ELR (cell line): ENCODE results near the gene PHOSPHO1.

Source experiments
- DNase-seq: peaks from one replicate; pipeline ENCODE4 v3.0.0-alpha.2; 2015; ENCODE audit warnings: low read depth

Gene PHOSPHO1

DNA sequence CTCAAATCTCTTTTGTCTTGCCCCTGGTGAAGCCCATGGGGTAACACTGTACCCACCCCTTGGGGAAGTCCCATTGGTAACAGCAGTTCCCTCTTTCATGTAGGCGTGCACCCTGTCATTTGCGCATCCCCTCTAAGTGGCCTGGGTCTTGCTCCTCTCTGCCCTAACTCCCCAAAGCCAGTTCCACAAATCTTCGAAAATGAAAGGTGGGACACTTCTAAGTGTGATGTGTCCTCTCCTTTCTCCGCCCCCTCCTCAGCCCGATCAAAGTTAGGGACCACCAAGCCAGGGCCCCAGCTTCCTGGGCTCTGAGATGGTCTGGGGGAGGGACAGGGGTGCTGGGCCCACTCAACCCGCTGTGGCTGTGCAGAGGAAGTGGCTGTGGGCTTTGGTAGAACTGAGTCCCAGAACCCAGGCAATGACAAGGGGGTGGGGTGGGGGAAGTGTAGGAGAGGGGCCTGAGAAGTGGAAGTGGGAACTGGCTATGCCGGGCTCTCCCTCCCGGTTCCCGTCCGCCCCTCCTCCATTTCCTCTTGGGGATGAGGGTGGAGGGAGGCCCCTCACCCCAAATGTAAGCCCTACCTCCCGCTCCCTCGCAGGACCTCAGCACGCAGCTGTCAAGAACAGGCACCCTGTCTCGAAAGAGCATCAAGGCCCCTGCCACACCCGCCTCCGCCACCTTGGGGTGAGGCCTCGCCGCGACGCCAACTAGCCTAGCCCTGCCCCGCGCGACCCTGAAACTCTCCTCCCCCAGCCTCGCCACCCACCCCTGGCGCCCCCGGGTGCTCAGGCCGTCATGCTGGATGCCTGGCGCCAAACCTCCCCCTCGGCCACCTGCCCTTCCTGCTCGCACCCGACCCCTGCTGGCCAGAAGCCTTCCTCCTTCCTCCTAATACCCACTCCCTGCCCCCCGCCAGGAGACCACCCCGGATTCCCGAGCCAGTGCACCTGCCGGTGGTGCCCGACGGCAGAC is 11.4 kb downstream of the PHOSPHO1 start:
- DNase-seq, result no peak

DNA sequence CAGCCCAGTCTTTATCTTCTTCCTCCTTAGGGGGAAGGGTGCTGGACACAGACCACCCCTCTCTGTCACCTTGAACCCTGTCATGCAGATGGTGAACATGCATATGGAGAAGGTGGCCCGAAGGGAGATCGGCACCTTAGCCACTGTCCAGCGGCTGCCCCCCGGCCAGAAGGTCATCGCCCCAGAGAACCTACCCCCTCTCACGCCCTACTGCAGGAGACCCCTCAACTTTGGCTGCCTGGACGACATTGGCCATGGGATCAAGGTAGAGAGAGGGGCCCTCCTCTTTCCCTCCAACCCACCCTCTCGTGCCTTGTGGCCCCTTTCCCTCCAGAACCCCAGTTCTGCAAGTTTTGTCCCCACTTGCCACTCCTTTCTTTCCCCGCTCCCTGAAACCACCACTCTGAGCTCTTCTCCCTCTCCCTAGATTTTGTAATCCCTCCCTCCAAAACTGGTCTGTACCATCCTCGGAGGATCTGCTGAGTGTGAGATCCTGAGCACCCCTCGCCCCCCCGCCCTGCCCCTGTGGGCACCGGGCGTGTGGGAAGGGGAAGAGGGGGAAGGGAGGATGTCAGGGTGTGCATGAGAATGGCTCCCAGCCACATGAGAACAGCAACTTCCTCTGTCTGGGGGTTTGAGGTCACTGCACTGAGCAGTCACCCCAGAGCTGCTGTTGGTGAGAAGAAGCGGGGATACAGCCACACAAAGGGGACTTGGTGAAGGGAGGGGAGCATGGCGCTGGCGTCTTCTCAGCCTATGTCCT is 12.8 kb downstream of the PHOSPHO1 start:
- DNase-seq, result no peak

DNA sequence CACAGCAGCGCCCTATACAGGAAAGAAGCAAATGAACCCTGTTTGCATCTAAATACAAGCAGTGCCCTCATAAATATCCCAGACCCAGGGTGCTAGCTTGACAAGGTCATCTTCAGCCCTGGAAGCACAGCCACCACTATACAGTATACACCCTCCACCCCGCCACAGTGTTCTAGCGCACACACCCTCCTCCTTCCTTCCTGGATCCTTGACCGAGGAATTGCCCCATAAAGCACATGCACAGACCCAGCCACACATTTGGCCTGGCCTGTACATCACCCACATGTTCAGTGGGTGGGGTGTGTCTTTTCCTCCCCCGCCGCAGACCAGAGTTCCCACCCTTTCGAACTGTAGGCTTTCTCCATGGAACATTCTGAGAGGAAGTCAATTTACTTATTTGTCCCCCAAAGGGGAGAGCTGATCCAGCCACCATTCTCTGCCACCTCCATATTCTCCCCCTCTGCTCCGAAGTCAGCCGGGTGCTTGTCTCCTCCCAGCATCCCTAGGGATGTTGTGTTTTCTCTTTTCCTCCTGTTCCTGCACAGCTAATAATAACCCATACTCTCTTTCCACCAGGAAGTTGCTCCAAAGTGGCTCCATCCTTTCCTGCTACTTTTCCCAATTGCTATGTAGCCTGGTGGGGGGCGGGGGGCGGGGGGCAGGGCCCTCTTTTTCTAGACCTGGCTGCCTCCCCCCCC is 13.5 kb downstream of the PHOSPHO1 start:
- DNase-seq, result no peak

DNA sequence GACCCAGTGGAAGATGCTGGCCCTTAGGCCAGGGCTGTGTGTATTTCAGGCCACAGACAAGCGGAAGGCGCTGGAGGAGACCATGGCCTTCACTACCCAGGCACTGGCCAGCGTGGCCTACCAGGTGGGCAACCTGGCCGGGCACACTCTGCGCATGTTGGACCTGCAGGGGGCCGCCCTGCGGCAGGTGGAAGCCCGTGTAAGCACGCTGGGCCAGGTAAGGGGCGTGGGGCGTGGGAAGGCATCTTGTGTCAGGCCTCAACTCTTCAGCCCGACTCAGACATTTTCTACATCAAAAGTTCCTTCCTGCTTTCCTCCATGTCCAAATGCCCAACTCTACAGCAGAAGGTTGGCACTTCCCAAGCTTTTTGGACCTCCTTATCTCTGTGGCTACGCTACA is 14.1 kb downstream of the PHOSPHO1 start:
- no peak for DNase-seq

DNA sequence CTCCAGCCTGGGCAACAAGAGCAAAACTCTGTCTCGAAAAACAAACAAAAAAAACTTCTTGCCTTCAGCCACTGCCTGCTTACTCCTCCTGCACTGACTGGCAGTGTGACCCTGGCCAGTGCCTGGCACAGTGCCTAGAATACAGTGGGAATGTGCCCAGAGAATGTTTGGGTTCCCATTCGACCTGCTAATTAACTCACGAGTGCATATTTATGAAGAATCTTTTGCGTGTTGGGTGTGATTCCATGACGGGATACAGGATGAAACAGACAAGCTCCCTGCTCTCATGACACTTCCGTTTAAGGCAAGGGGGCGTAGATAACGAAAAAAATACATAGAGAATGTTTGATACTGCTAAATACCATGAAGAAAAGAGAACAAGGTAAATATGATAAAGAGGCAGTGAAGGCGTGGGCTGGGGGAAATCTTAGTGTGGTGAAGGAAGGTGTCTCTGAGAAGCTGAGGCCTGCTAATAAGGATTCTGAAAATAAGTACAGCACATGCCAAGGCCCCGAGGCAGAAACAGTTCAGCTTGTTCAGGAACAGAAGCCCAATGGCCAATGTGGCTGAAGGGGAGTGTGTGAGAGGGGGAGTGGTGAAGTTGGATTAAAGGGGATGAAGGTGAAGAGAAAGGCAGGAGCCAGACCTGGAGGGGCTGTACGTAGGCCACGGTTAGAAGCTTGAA is 15.8 kb downstream of the PHOSPHO1 start:
- DNase-seq, result no peak

DNA sequence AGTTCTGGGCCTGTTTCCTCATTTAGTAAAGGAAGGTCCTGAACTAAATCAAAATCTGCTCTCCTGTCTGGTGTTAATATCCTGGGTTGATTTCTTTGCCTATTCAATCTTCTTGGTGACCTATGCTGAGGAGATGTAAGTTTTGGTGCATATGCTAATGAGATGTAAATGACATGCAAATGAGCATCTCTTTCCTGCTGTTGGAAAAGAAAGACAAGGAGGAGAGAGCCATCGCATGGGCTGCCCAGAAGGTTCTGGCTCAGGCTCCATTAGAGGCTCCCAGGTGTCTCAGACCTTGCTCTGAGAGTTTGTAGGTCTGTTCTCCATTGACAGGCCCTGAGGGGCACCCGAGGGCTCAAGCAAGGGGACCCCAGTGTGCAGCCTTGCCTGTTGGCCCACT is 16.7 kb downstream of the PHOSPHO1 start:
- no peak for DNase-seq

DNA sequence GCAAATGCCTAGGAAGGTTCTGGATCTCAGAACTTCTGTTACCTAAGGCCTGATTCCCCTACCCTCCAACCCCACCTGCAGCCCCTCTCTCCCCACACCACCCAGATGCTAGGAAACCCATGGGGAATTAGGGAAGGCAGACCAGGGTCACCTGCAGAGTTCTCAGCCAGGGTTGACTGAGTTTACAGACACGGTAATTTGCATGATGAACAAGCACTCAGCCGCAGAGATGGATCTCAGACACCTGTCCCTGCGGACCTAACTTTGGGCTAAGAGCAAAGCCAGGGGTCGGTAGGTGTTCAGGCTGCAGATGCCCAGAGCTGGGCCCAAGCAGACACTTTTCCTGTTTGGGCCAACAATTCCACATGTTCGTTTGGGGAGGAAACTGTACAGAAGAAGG is 17.2 kb downstream of the PHOSPHO1 start:
- no peak for DNase-seq

DNA sequence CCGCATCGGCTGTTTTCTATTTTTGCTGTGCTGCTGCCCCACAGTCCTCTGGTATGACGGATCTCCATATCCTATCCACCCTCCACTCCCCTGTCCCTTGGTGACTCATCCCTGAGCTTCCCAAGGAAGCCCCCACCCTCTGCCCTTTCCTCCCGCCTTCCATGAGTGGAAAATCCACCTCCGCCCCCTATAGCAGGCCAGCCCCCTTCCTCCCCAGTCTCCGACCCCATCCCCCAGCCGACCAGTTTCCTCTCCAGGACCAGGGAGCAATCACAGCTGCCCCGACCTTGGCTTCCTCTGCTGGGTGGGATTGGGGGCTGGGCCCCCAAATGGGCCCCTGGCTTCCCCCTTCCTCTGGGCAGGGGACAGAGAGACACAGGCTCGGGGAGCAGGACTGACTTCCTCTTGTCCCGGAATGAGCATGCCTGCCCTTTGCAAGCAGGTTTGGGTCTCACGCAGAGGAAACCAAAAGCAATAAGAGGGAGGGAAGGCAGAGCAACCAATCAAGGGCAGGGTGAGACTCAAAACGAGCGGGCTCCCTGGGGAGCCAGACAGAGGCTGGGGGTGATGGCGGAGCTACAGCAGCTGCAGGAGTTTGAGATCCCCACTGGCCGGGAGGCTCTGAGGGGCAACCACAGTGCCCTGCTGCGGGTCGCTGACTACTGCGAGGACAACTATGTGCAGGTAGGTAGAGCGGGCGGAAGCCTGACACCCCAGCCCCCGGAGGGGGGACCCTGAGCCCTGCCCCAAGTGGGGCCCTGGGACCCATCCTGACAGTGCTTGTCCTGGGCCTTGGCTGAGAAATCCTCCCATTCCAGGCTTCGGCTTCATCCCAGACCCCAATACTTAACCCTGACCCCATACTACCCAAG is 20.2 kb downstream of the PHOSPHO1 start, which contains the start of the genes ABI3 and GNGT2:
Gene ABI3 (plus strand): TSS at position 550 of the 872 bp plus-strand sequence. CDS start 18 bp downstream, at position 568.
Gene GNGT2 (minus strand): TSS at position 417 of the 872 bp plus-strand sequence. CDS start 3,152 bp downstream, outside the sequence.
- peak; percentile 94 for DNase-seq

DNA sequence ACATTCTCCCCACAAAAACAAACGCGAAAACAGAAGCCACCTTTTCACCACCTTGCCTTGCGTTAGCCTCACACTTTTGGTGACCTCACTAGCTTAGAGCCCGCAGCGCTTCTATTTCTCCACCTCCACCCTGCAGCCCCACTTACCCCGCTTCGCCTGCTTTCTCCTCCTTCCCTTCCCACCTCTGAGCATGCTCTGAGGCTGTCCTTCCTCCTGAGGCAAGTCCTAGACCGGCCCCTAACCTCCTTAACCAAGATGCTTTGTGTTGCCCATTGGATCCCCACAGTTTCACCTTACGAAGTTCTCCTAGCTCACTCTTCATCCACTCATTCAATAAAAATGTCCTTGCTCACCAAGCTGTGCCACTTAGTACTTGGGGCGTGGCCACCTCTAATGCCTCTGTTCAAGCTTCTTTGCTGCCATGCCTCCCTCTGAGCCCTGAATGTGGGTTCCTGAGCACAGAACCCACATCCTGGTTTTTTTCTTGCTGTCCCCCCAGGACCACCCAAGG is 21.5 kb downstream of the PHOSPHO1 start:
- peak; percentile 73 for DNase-seq

DNA sequence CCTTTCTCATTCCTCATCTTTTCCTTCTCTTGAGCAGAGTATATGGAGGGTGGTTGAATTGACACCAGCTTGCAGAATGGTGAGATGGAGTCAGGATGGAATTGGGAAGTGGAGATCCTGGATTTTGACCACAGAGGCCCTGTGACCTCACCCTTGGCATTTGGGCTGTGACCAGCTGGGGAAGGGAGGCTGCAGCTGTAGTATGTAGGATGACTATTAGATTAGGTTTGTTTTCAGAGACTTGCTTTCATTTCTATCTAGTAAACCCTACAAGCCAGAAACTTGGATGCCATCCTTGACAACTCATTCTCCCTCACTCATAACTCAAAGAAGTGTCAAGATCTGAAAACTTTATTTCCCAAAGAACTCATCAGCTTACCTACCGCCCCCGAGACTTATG is 26.1 kb downstream of the PHOSPHO1 start:
- DNase-seq, result no peak

DNA sequence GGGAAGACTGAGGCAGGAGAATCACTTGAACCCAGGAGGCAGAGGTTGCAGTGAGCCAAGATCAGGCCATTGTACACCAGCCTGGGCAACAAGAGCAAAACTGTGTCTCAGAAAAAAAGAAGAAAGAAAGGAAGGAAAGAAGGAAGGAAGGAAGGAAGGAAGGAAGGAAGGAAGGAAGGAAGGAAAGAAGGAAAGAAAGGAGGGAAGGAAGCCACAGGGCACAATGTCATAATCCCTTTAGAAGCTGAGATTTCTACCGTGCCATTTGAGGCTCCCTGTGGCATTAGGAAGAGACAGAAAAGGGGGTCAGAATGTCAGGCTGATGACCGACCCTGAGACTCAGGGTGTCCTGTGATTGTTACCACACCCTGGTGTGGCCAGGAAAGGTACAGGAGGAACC is 26.8 kb downstream of the PHOSPHO1 start:
- DNase-seq, result no peak

DNA sequence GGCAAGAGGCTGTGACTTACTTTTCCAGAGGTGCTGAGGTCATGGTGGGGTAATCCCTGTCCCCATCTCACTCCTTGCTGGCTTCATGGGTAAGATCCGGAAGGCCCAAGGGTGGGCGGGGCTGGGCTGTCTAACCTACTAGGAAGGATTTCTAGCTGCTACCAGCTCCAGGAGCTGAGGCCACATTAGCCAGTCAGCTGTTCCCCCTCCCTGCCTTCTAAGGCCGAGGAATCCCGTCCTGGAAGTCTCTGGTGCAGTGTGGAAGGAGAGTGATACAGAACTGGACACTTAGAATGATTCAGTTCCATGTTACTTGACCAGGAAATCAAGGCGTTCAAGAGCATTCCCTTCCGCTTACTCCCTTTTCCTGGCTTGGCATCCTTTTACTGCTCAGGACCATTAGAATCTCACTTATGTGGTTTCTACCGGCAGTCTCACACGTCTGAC is 29.1 kb downstream of the PHOSPHO1 start:
- DNase-seq, result peak; percentile 86

DNA sequence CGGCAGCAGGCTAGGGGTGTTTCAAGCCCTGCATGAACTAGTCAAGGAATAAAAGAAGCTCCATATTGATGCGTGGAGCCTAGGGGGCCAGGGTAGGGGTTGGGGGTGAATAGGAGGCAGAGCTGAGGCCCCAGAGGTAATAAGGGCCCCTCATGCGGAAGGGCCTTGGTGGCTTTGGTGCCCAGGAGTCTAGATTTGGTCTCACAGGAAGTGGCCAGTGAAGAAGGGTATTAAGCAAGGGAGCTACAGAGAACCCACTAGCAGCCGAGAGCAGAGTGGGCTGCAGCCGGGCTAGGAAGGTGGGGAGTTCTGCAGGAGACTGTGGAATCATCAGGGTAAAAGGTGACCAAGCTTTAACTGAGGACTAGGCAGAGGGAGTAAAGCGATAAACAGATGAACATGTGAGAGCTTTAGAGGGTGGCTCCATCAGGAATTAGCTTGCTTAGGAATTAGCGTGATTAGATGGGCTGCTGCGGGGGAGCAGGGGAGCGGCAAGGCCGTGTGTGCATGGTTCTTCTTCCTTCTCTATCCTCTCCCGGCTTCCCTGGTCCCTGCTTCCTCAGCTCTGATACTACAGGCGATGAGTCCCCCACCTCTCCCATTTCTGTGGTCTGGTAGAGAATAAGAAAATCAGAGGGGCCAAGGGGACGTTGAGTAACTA is 30.0 kb downstream of the PHOSPHO1 start:
- no peak for DNase-seq

DNA sequence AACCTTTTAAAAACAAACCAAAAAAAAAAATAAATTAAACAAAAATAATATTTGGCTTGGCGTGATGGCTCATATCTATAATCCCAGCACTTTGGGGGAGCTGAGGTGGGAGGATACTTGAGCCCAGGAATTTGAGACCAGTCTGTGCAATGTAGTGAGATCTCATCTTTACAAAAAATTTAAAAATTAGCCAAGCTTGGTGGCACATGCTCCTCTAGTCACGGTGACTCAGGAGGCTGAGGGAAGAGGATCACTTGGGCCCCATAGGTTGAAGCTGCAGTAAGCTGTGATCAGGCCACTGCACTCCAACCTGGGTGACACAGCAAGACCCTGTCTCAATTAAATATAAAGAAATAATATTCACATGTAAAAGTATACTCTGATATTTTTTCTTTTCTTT is 32.4 kb downstream of the PHOSPHO1 start:
- DNase-seq, result no peak

DNA sequence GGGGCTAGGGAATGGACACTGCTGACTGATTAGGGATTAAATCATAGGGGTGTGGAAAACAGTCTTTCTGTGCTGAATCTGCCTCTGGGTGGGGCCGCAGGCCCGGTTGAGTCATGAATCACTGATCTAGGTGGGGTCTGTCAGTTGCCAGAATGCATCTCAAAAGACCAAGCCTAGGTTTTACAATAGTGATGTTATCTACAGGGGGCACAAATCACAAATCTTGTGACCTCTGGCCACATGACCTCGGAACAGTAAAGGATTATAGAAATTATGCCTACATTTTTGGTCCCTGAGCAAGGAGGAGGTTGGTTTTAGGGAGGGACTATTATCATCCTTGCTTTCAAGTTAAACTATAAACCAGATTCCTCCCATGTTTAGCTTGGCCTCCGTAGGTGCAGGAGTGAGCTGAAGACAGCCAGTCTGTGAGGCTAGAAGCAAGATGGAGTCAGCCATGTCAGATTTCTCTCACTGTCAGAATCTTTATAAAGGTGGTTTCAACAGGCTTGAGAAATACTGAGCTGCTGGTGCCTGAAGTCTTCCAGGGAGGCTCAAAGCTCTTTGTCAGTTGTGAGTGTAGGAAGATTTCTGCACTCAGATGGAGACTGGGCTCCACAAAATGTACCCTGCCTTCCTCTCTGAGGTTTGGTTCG is 33.1 kb downstream of the PHOSPHO1 start:
- peak; percentile 43 for DNase-seq

DNA sequence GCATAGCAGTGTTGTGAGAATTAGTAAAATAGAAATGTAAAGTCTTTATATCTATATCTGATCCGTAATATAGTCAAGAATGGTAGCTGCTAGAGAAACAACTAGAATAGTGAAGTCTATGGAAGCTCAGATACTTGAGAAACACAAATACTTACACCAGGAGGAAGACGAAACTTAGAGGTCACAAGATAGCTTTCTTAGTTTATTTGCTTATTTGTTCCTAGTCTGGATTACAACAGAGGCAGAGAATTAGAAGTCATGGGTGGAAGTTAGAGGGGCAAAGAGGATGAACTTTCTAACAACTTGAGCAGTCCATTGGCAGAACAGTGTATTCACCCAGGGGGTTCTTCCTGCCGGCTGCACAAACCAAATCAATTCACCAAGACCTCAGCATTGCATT is 34.1 kb downstream of the PHOSPHO1 start:
- DNase-seq, result no peak

DNA sequence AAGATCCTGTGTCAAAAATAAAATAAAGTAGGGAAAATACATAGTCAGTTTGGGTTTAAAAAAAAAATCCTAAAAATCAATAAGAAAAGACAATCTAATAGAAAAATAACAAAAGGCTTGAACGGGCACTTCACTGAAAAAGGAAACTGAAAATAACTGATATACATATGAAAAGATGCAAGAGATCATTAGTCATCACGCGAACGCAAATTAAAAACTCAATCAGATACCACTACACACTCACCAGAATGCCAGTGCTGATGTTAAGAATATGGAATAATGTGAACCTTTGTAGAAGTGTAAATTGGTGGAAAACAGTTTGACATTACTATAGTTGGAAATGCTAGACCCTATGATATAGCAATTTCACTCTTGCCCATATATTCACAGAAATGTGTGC is 34.8 kb downstream of the PHOSPHO1 start:
- peak; percentile 18 for DNase-seq

DNA sequence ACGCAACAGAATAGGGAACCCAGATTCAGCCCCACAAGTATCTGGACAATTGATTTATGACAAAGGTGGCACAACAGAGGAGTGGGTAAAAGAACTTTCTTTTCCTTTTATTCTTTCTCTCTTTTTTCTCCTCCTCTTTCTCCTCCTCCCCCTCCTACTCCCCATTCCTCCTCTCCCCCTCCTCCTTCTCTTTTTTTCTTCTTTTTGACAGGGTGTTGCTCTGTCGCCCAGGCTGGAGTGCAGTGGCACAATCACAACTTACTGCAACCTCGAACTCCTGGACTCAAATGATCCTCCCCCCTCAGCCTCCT is 36.3 kb downstream of the PHOSPHO1 start:
- no peak for DNase-seq

DNA sequence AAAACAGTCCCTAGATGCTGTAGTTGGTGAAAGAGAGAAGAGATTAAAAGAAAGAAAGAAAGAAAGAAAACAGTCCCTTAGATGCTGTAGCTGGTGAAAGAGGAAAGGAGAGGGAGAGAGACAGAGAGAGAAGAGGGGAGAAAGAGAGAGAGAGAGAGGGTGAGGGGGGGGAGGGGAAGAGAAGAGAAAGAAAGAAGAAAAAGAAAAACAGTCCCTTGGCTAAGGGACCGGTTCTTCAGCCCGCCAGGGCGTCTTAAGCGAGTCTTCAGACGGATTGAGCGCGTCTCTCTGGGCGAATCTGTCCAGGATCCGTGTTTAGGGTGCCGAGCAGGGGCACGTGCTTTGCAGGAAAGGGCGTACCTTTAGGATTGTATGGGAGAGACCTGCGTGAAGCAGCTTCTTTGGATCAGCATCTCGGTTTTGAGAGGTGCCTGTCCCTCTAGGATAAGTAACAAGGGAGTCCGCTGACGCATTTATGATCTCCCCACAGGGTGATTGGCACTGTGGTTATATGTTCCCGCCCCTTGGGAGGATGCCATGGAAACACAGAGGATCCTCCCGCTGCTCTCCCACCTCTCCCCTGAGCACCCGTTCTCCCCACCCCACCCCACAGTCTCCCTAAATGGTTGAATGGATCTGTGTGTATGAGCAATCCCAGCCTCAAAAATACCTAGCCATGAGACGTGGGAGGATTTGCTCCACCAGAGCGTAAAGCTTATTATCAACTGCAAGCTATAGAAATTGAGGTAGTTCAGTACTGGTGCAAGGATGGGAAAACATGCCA is 36.9 kb downstream of the PHOSPHO1 start:
- DNase-seq, result peak; percentile 81
